HepG2 (cell line): ENCODE results near the gene ESF1. TPM values are rescaled to one million over a fixed set of nuclear protein-coding genes. Genes with fewer than 3 reads are reported as not detected.
A peak's percentile ranks its signal among the peaks of the same experiment; 100 is the strongest.

Experiments
- GFI1 ChIP-seq: sonication (generic); formaldehyde crosslinking; IDR thresholded peaks from 2 replicates; pipeline ENCODE4 v1.5.0; 2020; ENCODE audit warnings: missing genetic modification reagents, mild to moderate bottlenecking, borderline replicate concordance
- GMEB1 ChIP-seq: sonication (generic); formaldehyde crosslinking; IDR thresholded peaks from 2 replicates; pipeline ENCODE4 v1.5.1; 2020; ENCODE audit warnings: missing genetic modification reagents, mild to moderate bottlenecking, borderline replicate concordance
- PBX3 ChIP-seq: sonication (generic); formaldehyde crosslinking; IDR thresholded peaks from 2 replicates; pipeline ENCODE4 v1.8.1; 2023; ENCODE audit warnings: missing genetic modification reagents, inconsistent platforms, borderline replicate concordance
- TBP ChIP-seq: sonication (generic); formaldehyde crosslinking; IDR thresholded peaks from 2 replicates; pipeline ENCODE4 v1.5.0; 2020; ENCODE audit warnings: missing genetic modification reagents
- TIGD3 ChIP-seq: sonication (generic); formaldehyde crosslinking; IDR thresholded peaks from 2 replicates; pipeline ENCODE4 v1.5.1; 2020; ENCODE audit warnings: mild to moderate bottlenecking, missing genetic modification reagents, borderline replicate concordance
- TSC22D2 ChIP-seq: sonication (generic); formaldehyde crosslinking; IDR thresholded peaks from 2 replicates; pipeline ENCODE4 v1.5.1; 2020; ENCODE audit warnings: missing genetic modification reagents, mild to moderate bottlenecking, borderline replicate concordance
- XBP1 ChIP-seq: sonication (generic); formaldehyde crosslinking; IDR thresholded peaks from 2 replicates; pipeline ENCODE4 v1.5.0; 2020; ENCODE audit warnings: missing genetic modification reagents
- XRCC5 ChIP-seq: fragments of 200-400 bp; formaldehyde crosslinking; optimal IDR thresholded peaks from 2 replicates; pipeline ENCODE3; 2017; ENCODE audit warnings: mild to moderate bottlenecking, low read length
- ZBED4 ChIP-seq: sonication (generic); formaldehyde crosslinking; IDR thresholded peaks from 2 replicates; pipeline ENCODE4 v1.4.0; 2020; ENCODE audit warnings: missing genetic modification reagents, borderline replicate concordance
- ZBTB44 ChIP-seq: sonication (generic); formaldehyde crosslinking; IDR thresholded peaks from 2 replicates; pipeline ENCODE4 v1.4.0; 2020; ENCODE audit warnings: missing genetic modification reagents
- ZFP37 ChIP-seq: sonication (generic); formaldehyde crosslinking; IDR thresholded peaks from 2 replicates; pipeline ENCODE4 v1.4.0; 2020; ENCODE audit warnings: missing genetic modification reagents, borderline replicate concordance
- ZMAT5 ChIP-seq: sonication (generic); formaldehyde crosslinking; IDR thresholded peaks from 2 replicates; pipeline ENCODE4 v1.5.0; 2020; ENCODE audit warnings: mild to moderate bottlenecking, low read depth, missing genetic modification reagents, borderline replicate concordance
- ZMYM4 ChIP-seq: sonication (generic); formaldehyde crosslinking; IDR thresholded peaks from 2 replicates; pipeline ENCODE4 v1.8.1; 2023; ENCODE audit warnings: mild to moderate bottlenecking, missing genetic modification reagents
- ZNF441 ChIP-seq: sonication (generic); formaldehyde crosslinking; IDR thresholded peaks from 2 replicates; pipeline ENCODE4 v1.7.0; 2021; ENCODE audit warnings: missing genetic modification reagents, borderline replicate concordance
- ZNF784 ChIP-seq: sonication (generic); formaldehyde crosslinking; IDR thresholded peaks from 2 replicates; pipeline ENCODE4 v1.5.1; 2020; ENCODE audit warnings: missing genetic modification reagents, mild to moderate bottlenecking, borderline replicate concordance
- ZNF790 ChIP-seq: sonication (generic); formaldehyde crosslinking; IDR thresholded peaks from 2 replicates; pipeline ENCODE4 v1.8.0; 2022; ENCODE audit warnings: missing genetic modification reagents, mild to moderate bottlenecking, borderline replicate concordance
- polyA plus RNA-seq, 8 experiments: library from polyadenylated mRNA; depleted of rRNA in 3 of 8; stranded (reverse) in 7 of 8; unstranded in 1 of 8; fragments of >200 nt; fragmentation: Illumina TruSeq in 4 of 8; extraction: Trizol in 4 of 8; gene quantifications; 2 replicates each; pipeline versions ENCODE4 v1.2.1 to v1.2.3, GENCODE V29; 2011 to 2016; ENCODE audit warnings: low read depth in 4 of 8, missing spikeins in 1 of 8, mixed read lengths in 1 of 8; ENCODE audit not compliant: insufficient read depth in 1 of 8
- total RNA-seq, 5 experiments: library from RNA; depleted of rRNA; stranded (reverse); fragments of >200 nt; fragmentation: Illumina TruSeq; extraction: Trizol; gene quantifications; 2 replicates each; pipeline ENCODE4 v1.2.3, GENCODE V29; 2016; ENCODE audit warnings: low read depth in 1 of 5

Gene ESF1
- total and polyA plus RNA-seq, 2 of the 13 experiments (the other 11 are each of a cell fraction or from before 2014, with no cell fraction given), result 7.3 to 66.9 TPM

GRCh38 chr20:13784893-13785715 lies at the start of gene ESF1, which contains the start of gene NDUFAF5 (continued):
- TF ChIP-seq ZBED4 (CRISPR knock-in tag) (peak; percentile 92), ZNF784 (peak; percentile 94), ZNF790 (CRISPR knock-in tag) (no peak), ZMYM4 (CRISPR knock-in tag) (peak; percentile 99), XBP1 (CRISPR knock-in tag) (peak; percentile 90), GFI1 (CRISPR knock-in tag) (peak; percentile 39), ZFP37 (CRISPR knock-in tag) (peak; percentile 98), TSC22D2 (CRISPR knock-in tag) (peak; percentile 94), PBX3 (CRISPR knock-in tag) (peak; percentile 81; the same call in 1 of the 2 replicates), ZMAT5 (CRISPR knock-in tag) (no peak), GMEB1 (peak; percentile 100), ZNF441 (CRISPR knock-in tag) (peak; percentile 95), TIGD3 (peak; percentile 58; the same call in 1 of the 2 replicates), XRCC5 (peak; percentile 97), ZBTB44 (CRISPR knock-in tag) (peak; percentile 94), TBP (0 out of 2 replicates have a peak, but pooled peaks have one; percentile 71)
